IMR-90 (cell line): ENCODE data around the gene NFE2L1. TPM values are rescaled to one million over a fixed set of nuclear protein-coding genes. Genes with fewer than 3 reads are reported as not detected.

ENCODE experiments used
- ATAC-seq: fragments of 200-7000 bp; cut with Tn5 transposase; 2 replicates; pipeline ENCODE4 v1.9.1; 2020; ENCODE audit warnings: low read depth, mild to moderate bottlenecking, moderate library complexity
- BruUV-seq: library from RNA; stranded (reverse); fragments of 400-500 nt; replicated peaks from 2 replicates; lab custom pipeline; 2021; lab: Mats Ljungman, UMichigan
- CTCF ChIA-PET: fragments of 300-600 bp; formaldehyde crosslinking; extraction: SDS; loops from one replicate; lab custom pipeline; 2021; ENCODE audit warnings: antibody characterized with exemption; lab: Yijun Ruan, JAX
- POLR2A ChIA-PET: fragments of 300-600 bp; sonication (Branson Sonifier 250); formaldehyde crosslinking; loops from one replicate; lab custom pipeline; 2022; ENCODE audit warnings: antibody characterized with exemption; ENCODE audit not compliant: unreplicated experiment; lab: Charles Lee
- DNase-seq: peaks from one replicate; pipeline ENCODE4 v3.0.0; 2013
- H2AFZ ChIP-seq: replicated peaks from 2 replicates; pipeline ENCODE3; 2013; ENCODE audit warnings: low read length, mild to moderate bottlenecking; ENCODE audit not compliant: poor library complexity
- H2AK5ac ChIP-seq: 2 replicates; pipeline ENCODE4 v1.6.1; 2013; ENCODE audit warnings: low read depth, low read length, inconsistent platforms
- H2AK9ac ChIP-seq: replicated peaks from 2 replicates; pipeline ENCODE3; 2013; ENCODE audit warnings: mild to moderate bottlenecking, low read depth, low read length, moderate library complexity; ENCODE audit not compliant: poor library complexity
- H2BK120ac ChIP-seq: 2 replicates; pipeline ENCODE4 v1.6.1; 2013; ENCODE audit warnings: low read depth, low read length, inconsistent platforms
- H2BK15ac ChIP-seq: 3 replicates; pipeline ENCODE4 v1.6.1; 2013; ENCODE audit warnings: low read depth, low read length, inconsistent platforms
- H2BK20ac ChIP-seq: 2 replicates; pipeline ENCODE4 v1.6.1; 2013; ENCODE audit warnings: low read depth, mild to moderate bottlenecking, inconsistent platforms, low read length, moderate library complexity
- H2BK5ac ChIP-seq: 2 replicates; pipeline ENCODE4 v1.6.1; 2013; ENCODE audit warnings: mild to moderate bottlenecking, low read depth, low read length, inconsistent platforms; ENCODE audit not compliant: poor library complexity, severe bottlenecking
- H3K14ac ChIP-seq: replicated peaks from 2 replicates; pipeline ENCODE4 v1.6.1; 2013; ENCODE audit warnings: low read depth, low read length, inconsistent platforms
- H3K18ac ChIP-seq: 2 replicates; pipeline ENCODE4 v1.6.1; 2013; ENCODE audit warnings: low read depth, low read length, control low read depth
- H3K23ac ChIP-seq: 2 replicates; pipeline ENCODE4 v1.6.1; 2013; ENCODE audit warnings: low read depth, low read length, inconsistent platforms
- H3K27ac ChIP-seq: 2 replicates; pipeline ENCODE4 v1.5.1; 2013; ENCODE audit warnings: mild to moderate bottlenecking, control low read depth, low read length; ENCODE audit not compliant: insufficient read depth
- H3K27me3 ChIP-seq: 2 replicates; pipeline ENCODE4 v1.6.1; 2013; ENCODE audit warnings: low read length; ENCODE audit not compliant: control insufficient read depth, insufficient read depth
- H3K36me3 ChIP-seq: 2 replicates; pipeline ENCODE4 v1.6.1; 2013; ENCODE audit warnings: low read length, mixed read lengths; ENCODE audit not compliant: control insufficient read depth, insufficient read depth
- H3K4ac ChIP-seq: 2 replicates; pipeline ENCODE4 v1.6.1; 2013; ENCODE audit warnings: low read depth, low read length, inconsistent platforms
- H3K4me1 ChIP-seq: 2 replicates; pipeline ENCODE4 v1.6.1; 2013; ENCODE audit warnings: low read length, mixed read lengths; ENCODE audit not compliant: control insufficient read depth, insufficient read depth
- H3K4me2 ChIP-seq: 2 replicates; pipeline ENCODE4 v1.6.1; 2013; ENCODE audit warnings: low read depth, mild to moderate bottlenecking, control low read depth, low read length, moderate library complexity
- H3K4me3 ChIP-seq: 2 replicates; pipeline ENCODE4 v1.5.1; 2013; ENCODE audit warnings: low read depth, mild to moderate bottlenecking, control low read depth, low read length, moderate library complexity; ENCODE audit not compliant: insufficient read depth
- H3K56ac ChIP-seq: 2 replicates; pipeline ENCODE4 v1.6.1; 2013; ENCODE audit warnings: low read length, inconsistent platforms; ENCODE audit not compliant: insufficient read depth; ENCODE audit errors: extremely low read depth
- H3K79me1 ChIP-seq, 2 experiments: 2 replicates each; pipeline ENCODE4 v1.6.1; 2013; ENCODE audit warnings: low read length in 2 of 2, inconsistent platforms in 1 of 2, low read depth in 1 of 2
- H3K9ac ChIP-seq: 2 replicates; pipeline ENCODE4 v1.6.1; 2013; ENCODE audit warnings: low read depth, low read length, control low read depth
- H3K9me1 ChIP-seq: 2 replicates; pipeline ENCODE4 v1.6.1; 2013; ENCODE audit warnings: low read length, inconsistent platforms; ENCODE audit not compliant: insufficient read depth
- H3K9me3 ChIP-seq: 2 replicates; pipeline ENCODE4 v1.6.1; 2013; ENCODE audit warnings: low read length; ENCODE audit not compliant: control insufficient read depth, insufficient read depth
- H4K20me1 ChIP-seq: 2 replicates; pipeline ENCODE4 v1.6.1; 2013; ENCODE audit warnings: low read length, inconsistent platforms; ENCODE audit not compliant: insufficient read depth
- H4K5ac ChIP-seq: 2 replicates; pipeline ENCODE4 v1.6.1; 2013; ENCODE audit warnings: mild to moderate bottlenecking, low read depth, low read length, control low read depth
- H4K8ac ChIP-seq, 2 experiments: 2 replicates each; pipeline ENCODE4 v1.6.1; 2013; ENCODE audit warnings: low read depth in 2 of 2, low read length in 2 of 2, control low read depth in 1 of 2, inconsistent platforms in 1 of 2
- H4K91ac ChIP-seq: 2 replicates; pipeline ENCODE4 v1.6.1; 2013; ENCODE audit warnings: low read depth, low read length, inconsistent platforms; ENCODE audit not compliant: insufficient read depth
- MXI1 ChIP-seq: IDR thresholded peaks from 2 replicates; pipeline ENCODE4 v1.6.1; 2012; ENCODE audit warnings: low read depth, mild to moderate bottlenecking, low read length, moderate library complexity, borderline replicate concordance
- WGBS, 2 experiments: methylation state at CpG; one replicate each; pipeline versions ENCODE4 v1.1.5 to v1.1.7; 2013; ENCODE audit warnings: missing lambda C conversion rate in 2 of 2; ENCODE audit not compliant: insufficient read length in 1 of 2; ENCODE audit errors: extremely low coverage in 2 of 2; 5-methylcytosine and 5-hydroxymethylcytosine counted together
- dilution Hi-C: fragments of 300-500 bp; cut with HindIII; formaldehyde crosslinking; loops from one replicate; pipeline ENCODE4 v1.14.3; 2018; ENCODE audit warnings: low sequenced_read_pairs; ENCODE audit not compliant: unreplicated experiment
- in situ Hi-C: fragments of 300-500 bp; cut with MboI; formaldehyde crosslinking; loops from 3 replicates; pipeline ENCODE4 v1.14.3; 2019; ENCODE audit warnings: low sequenced_read_pairs, inconsistent platforms, mixed read lengths
- intact Hi-C: fragments of 100-400 bp; cut with micrococcal nuclease; formaldehyde crosslinking; loops from 2 replicates; pipeline ENCODE4 v1.10.0; 2022
- polyA plus RNA-seq, 3 experiments: library from polyadenylated mRNA; depleted of rRNA; stranded (reverse); fragments of >200 nt; gene quantifications; 2 replicates each; pipeline ENCODE4 v1.2.3, GENCODE V29; 2012; ENCODE audit warnings: low replicate concordance in 1 of 3
- total RNA-seq: library from RNA; depleted of rRNA; stranded (reverse); fragments of >200 nt; gene quantifications from 2 replicates; pipeline ENCODE4 v1.2.3, GENCODE V29; 2012
- TF ChIP-seq, protein P1 (sequence below): conservative IDR thresholded peaks from 2 replicates; pipeline ENCODE4 v1.5.1; 2012; ENCODE audit warnings: mild to moderate bottlenecking, low read depth, low read length, improper control_type of control experiment
- TF ChIP-seq, protein P2 (sequence below): fragments of 150-350 bp; IDR thresholded peaks from 2 replicates; pipeline ENCODE4 v1.6.1; 2016; ENCODE audit warnings: low read depth, mild to moderate bottlenecking, low read length, moderate library complexity, borderline replicate concordance
- TF ChIP-seq, protein P3 (sequence below): fragments of 150-350 bp; IDR thresholded peaks from 2 replicates; pipeline ENCODE4 v1.6.1; 2017; ENCODE audit warnings: mild to moderate bottlenecking, antibody characterized with exemption, low read length, low read depth

Gene NFE2L1
- total and polyA plus RNA-seq, 2 of the 4 experiments (the other 2 are of a cell fraction) = 42.8 to 122 TPM

DNA sequence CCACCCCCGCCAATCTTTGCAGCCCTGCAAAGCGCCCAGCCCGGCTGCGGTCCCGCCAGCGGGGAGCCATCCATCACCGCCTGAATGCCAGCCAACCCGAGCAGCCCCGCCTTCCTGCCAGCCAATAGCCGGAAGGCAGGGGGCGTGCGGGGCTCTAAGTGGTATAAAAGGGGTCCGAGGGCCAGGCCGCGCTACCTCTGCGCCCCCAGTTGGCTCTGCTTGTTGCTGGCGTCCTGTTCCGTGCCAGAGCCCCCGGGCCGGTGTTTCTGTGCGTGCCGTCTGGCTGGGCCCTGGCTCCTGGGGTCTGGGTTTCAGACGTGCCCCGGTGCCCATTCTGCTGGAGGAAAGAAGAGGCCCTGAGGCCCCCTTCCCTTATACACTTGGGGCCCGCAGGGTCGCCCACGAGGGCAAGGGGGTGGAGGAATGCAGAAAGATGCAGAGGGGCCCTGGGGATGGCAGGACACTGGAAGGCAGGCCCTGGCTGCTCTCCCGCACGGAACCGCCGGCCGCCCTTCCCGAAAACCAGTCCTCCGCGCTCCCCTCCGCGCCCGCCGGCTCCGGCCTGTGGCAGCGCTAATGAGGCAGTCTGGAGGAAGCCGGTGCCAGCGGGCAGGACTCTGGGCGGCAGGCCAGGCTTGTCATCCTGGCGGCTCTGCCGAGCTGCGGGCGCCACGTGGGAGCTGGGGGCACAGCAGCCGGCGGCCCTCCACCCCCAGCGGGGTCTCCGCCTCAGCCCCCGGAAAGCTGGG is 24.6 kb upstream of the NFE2L1 start:
- Histone ChIP-seq H4K20me1 (peaks cover 3% of the 10 kb centered on the region; the same call in 1 of the 2 replicates), H2AK9ac (peak overlapping the region; percentile 66), H3K4me2 (peak overlapping the region; percentile 83), H3K4me1 (peaks cover 18% of the 10 kb centered on the region), H2BK120ac (0 out of 2 replicates have a peak overlapping the region, but pooled peaks have one; percentile 2), H3K4ac (no peak overlapping the region), H2BK15ac (no peak overlapping the region), H3K27me3 (no peaks in the 10 kb centered on the region), H3K27ac (no peak overlapping the region), H3K79me1 (peaks cover 0 to 7% of the 10 kb centered on the region in 2 experiments; a peak in 1 of 4 replicates), H3K4me3 (peak overlapping the region; percentile 33), H3K9me3 (no peaks in the 10 kb centered on the region), H2BK5ac (no peak overlapping the region), H4K5ac (no peak overlapping the region), H2AK5ac (no peak overlapping the region; the same call in 1 of the 2 replicates), H3K23ac (no peak overlapping the region), H3K9ac (no peak overlapping the region), H3K18ac (no peak overlapping the region), H4K91ac (no peak overlapping the region), H3K14ac (no peak overlapping the region), H4K8ac (0 out of 4 replicates have a peak overlapping the region, but pooled peaks of 1 of the 2 experiments have one; percentile 42), H3K36me3 (no peaks in the 10 kb centered on the region), H2AFZ (peak overlapping the region; percentile 92), H2BK20ac (no peak overlapping the region), H3K56ac (no peak overlapping the region), H3K9me1 (no peaks in the 10 kb centered on the region)
- no TSS peak for BruUV-seq
- ChIA-PET POLR2A (no interaction called here), CTCF (interaction anchor here (0.8 kb wide), 1 partner anchor 24 kb away, joined by 3 read pairs; no protein-coding TSS in a partner anchor)
- WGBS, 2 experiments = 2% methylated on average over 30 of the region's 54 CpGs; no CpG with 5 or more reads in 1 of the 2 experiments
- intact Hi-C loops = loop anchor here (2.0 to 10.0 kb wide), 2 partner anchors 77 to 311 kb away; partner anchors contain the start of gene CBX1
- in situ Hi-C loops = loop anchor here (10.0 kb wide), 1 partner anchor 571 kb away; the partner anchor contains the start of genes HOXB3 and HOXB5
- peak; percentile 87 for TF ChIP-seq MXI1
- TF ChIP-seq, protein P1, sequence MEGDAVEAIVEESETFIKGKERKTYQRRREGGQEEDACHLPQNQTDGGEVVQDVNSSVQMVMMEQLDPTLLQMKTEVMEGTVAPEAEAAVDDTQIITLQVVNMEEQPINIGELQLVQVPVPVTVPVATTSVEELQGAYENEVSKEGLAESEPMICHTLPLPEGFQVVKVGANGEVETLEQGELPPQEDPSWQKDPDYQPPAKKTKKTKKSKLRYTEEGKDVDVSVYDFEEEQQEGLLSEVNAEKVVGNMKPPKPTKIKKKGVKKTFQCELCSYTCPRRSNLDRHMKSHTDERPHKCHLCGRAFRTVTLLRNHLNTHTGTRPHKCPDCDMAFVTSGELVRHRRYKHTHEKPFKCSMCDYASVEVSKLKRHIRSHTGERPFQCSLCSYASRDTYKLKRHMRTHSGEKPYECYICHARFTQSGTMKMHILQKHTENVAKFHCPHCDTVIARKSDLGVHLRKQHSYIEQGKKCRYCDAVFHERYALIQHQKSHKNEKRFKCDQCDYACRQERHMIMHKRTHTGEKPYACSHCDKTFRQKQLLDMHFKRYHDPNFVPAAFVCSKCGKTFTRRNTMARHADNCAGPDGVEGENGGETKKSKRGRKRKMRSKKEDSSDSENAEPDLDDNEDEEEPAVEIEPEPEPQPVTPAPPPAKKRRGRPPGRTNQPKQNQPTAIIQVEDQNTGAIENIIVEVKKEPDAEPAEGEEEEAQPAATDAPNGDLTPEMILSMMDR = peak; percentile 22; the same call in 1 of the 2 replicates
- TF ChIP-seq, protein P2, sequence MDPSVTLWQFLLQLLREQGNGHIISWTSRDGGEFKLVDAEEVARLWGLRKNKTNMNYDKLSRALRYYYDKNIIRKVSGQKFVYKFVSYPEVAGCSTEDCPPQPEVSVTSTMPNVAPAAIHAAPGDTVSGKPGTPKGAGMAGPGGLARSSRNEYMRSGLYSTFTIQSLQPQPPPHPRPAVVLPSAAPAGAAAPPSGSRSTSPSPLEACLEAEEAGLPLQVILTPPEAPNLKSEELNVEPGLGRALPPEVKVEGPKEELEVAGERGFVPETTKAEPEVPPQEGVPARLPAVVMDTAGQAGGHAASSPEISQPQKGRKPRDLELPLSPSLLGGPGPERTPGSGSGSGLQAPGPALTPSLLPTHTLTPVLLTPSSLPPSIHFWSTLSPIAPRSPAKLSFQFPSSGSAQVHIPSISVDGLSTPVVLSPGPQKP = no peak
- TF ChIP-seq, protein P3, sequence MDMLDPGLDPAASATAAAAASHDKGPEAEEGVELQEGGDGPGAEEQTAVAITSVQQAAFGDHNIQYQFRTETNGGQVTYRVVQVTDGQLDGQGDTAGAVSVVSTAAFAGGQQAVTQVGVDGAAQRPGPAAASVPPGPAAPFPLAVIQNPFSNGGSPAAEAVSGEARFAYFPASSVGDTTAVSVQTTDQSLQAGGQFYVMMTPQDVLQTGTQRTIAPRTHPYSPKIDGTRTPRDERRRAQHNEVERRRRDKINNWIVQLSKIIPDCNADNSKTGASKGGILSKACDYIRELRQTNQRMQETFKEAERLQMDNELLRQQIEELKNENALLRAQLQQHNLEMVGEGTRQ = peak; percentile 38
- dilution Hi-C loops = no loop called here
- DNase-seq = peak; percentile 32
- peak; percentile 15 for ATAC-seq
